Neuronal stem cell (in vitro differentiated cells): Measurements from ENCODE around the gene HAUS1. TPM values are rescaled to one million over a fixed set of nuclear protein-coding genes. Genes with fewer than 3 reads are reported as not detected.

Source experiments
- DNase-seq: peaks from one replicate; pipeline ENCODE4 v3.0.0-alpha.2; 2013; ENCODE audit warnings: low spot score
- H2AFZ ChIP-seq: one replicate; pipeline ENCODE4 v1.6.1; 2013; ENCODE audit warnings: mild to moderate bottlenecking, low read length, inconsistent platforms
- H2AK5ac ChIP-seq: 2 replicates; pipeline ENCODE4 v1.6.1; 2013; ENCODE audit warnings: low read depth, mild to moderate bottlenecking, inconsistent platforms, low read length, moderate library complexity, mixed read lengths
- H2BK120ac ChIP-seq: 2 replicates; pipeline ENCODE4 v1.6.1; 2013; ENCODE audit warnings: low read depth, mild to moderate bottlenecking, inconsistent platforms, low read length, moderate library complexity, mixed read lengths
- H2BK12ac ChIP-seq: one replicate; pipeline ENCODE4 v1.6.1; 2013; ENCODE audit warnings: low read length, inconsistent platforms
- H2BK15ac ChIP-seq: 2 replicates; pipeline ENCODE4 v1.6.1; 2013; ENCODE audit warnings: mild to moderate bottlenecking, low read length, inconsistent platforms, mixed read lengths
- H2BK5ac ChIP-seq: one replicate; pipeline ENCODE4 v1.6.1; 2013; ENCODE audit warnings: inconsistent platforms, mild to moderate bottlenecking, low read length, moderate library complexity
- H3K14ac ChIP-seq: one replicate; pipeline ENCODE4 v1.6.1; 2013; ENCODE audit warnings: low read length, inconsistent platforms
- H3K18ac ChIP-seq: 2 replicates; pipeline ENCODE4 v1.6.1; 2013; ENCODE audit warnings: low read length, inconsistent platforms
- H3K23ac ChIP-seq: 2 replicates; pipeline ENCODE4 v1.6.1; 2013; ENCODE audit warnings: low read depth, mild to moderate bottlenecking, mixed read lengths, low read length, inconsistent platforms; ENCODE audit not compliant: poor library complexity
- H3K27ac ChIP-seq: replicated peaks from 3 replicates; pipeline ENCODE4 v1.5.1; 2013; ENCODE audit warnings: low read length, inconsistent platforms
- H3K27me3 ChIP-seq, 3 experiments: 2 replicates each; pipeline ENCODE4 v1.6.1; 2013; ENCODE audit warnings: low read length in 3 of 3, mild to moderate bottlenecking in 2 of 3, inconsistent platforms in 1 of 3, low read depth in 1 of 3, mixed read lengths in 1 of 3, moderate library complexity in 1 of 3; ENCODE audit not compliant: control insufficient read depth in 3 of 3, insufficient read depth in 3 of 3
- H3K36me3 ChIP-seq, 2 donors: replicated peaks in 1 of 2; 2 replicates each; pipeline ENCODE4 v1.6.1; 2013; ENCODE audit warnings: low read length in 2 of 2; ENCODE audit not compliant: control insufficient read depth in 2 of 2, insufficient read depth in 2 of 2
- H3K4ac ChIP-seq: 2 replicates; pipeline ENCODE4 v1.6.1; 2013; ENCODE audit warnings: inconsistent platforms, mild to moderate bottlenecking, low read length, moderate library complexity
- H3K4me1 ChIP-seq, 2 donors: 1 replicate in 1 of 2; 2 replicates in 1 of 2; pipeline ENCODE4 v1.6.1; 2013; ENCODE audit warnings: low read length in 2 of 2, low read depth in 1 of 2; ENCODE audit not compliant: control insufficient read depth in 2 of 2, insufficient read depth in 1 of 2
- H3K4me2 ChIP-seq: one replicate; pipeline ENCODE4 v1.6.1; 2013; ENCODE audit warnings: mild to moderate bottlenecking, low read length, inconsistent platforms; ENCODE audit not compliant: insufficient read depth, poor library complexity, severe bottlenecking
- H3K4me3 ChIP-seq, 2 donors: 2 replicates each; pipeline ENCODE4 v1.5.1; 2013; ENCODE audit warnings: low read length in 2 of 2, mild to moderate bottlenecking in 2 of 2, inconsistent platforms in 1 of 2, moderate library complexity in 1 of 2
- H3K79me1 ChIP-seq: one replicate; pipeline ENCODE4 v1.6.1; 2013; ENCODE audit warnings: low read depth, mild to moderate bottlenecking, inconsistent platforms, low read length, moderate library complexity
- H3K9ac ChIP-seq: one replicate; pipeline ENCODE4 v1.6.1; 2013; ENCODE audit warnings: mild to moderate bottlenecking, low read depth, low read length, inconsistent platforms; ENCODE audit not compliant: poor library complexity
- H3K9me3 ChIP-seq, 2 donors: replicated peaks in 1 of 2; 2 replicates each; pipeline versions ENCODE3 to v1.6.1; 2013; ENCODE audit warnings: low read length in 2 of 2, mild to moderate bottlenecking in 2 of 2, inconsistent platforms in 1 of 2, low read depth in 1 of 2, mixed read lengths in 1 of 2, moderate library complexity in 1 of 2; ENCODE audit not compliant: control insufficient read depth in 2 of 2, insufficient read depth in 1 of 2
- H4K8ac ChIP-seq: one replicate; pipeline ENCODE4 v1.6.1; 2013; ENCODE audit warnings: low read depth, mild to moderate bottlenecking, inconsistent platforms, low read length, moderate library complexity
- H4K91ac ChIP-seq: one replicate; pipeline ENCODE4 v1.6.1; 2013; ENCODE audit warnings: low read length, low read depth, mild to moderate bottlenecking, inconsistent platforms; ENCODE audit not compliant: poor library complexity
- WGBS, 2 donors: extraction: QIAGEN DNeasy Blood & Tissue Kit; methylation state at CpG; one replicate each; pipeline ENCODE4 v1.1.7; 2013; ENCODE audit warnings: missing lambda C conversion rate in 2 of 2, mixed read lengths in 1 of 2; ENCODE audit not compliant: insufficient read length in 2 of 2, insufficient replicate concordance in 1 of 2; ENCODE audit errors: extremely low coverage in 2 of 2; 5-methylcytosine and 5-hydroxymethylcytosine counted together
- small RNA-seq: library from polyadenylated mRNA; stranded (forward); fragments of <200 nt; extraction: miRNeasy Mini kit (QIAGEN cat#:217004); gene quantifications from one replicate; pipeline ENCODE3, GENCODE V24; 2013; ENCODE audit not compliant: insufficient read depth

Gene HAUS1

GRCh38 chr18:46174342-46175041 is 70.3 kb downstream of the HAUS1 start:
- Histone ChIP-seq H3K36me3 (no peaks in the 10 kb centered on the region), H3K4ac (no peak overlapping the region), H4K91ac (no peak overlapping the region), H3K18ac (peak overlapping the region; percentile 44), H3K23ac (peak overlapping the region; percentile 91), H3K27ac (no peak overlapping the region), H4K8ac (peak overlapping the region; percentile 43), H3K79me1 (peaks cover 2% of the 10 kb centered on the region), H3K9me3 (no peaks in the 10 kb centered on the region), H2BK5ac (peak overlapping the region; percentile 39), H3K4me3 (peak overlapping the region; percentile 88 to 93), H2BK12ac (peak overlapping the region; percentile 41), H3K14ac (peak overlapping the region; percentile 38), H2BK120ac (no peak overlapping the region), H3K27me3 (no peaks in the 10 kb centered on the region), H3K4me1 (peaks cover 0 to 5% of the 10 kb centered on the region in 2 donors), H3K4me2 (peak overlapping the region; percentile 83), H2AK5ac (peak overlapping the region; percentile 70), H2AFZ (peak overlapping the region; percentile 100), H3K9ac (peak overlapping the region; percentile 89), H2BK15ac (no peak overlapping the region)
- DNase-seq: peak; percentile 26
- no CpG with 5 or more reads among the region's 67 CpGs for WGBS, 2 donors

GRCh38 chr18:46176001-46176400 is 71.8 kb downstream of the HAUS1 start:
- H2BK5ac ChIP-seq: no peak overlapping the region
- H2AK5ac ChIP-seq: no peak overlapping the region
- no peak overlapping the region for H2AFZ ChIP-seq
- no peak overlapping the region for H2BK12ac ChIP-seq
- no peaks in the 10 kb centered on the region for H3K27me3 ChIP-seq
- no peaks in the 10 kb centered on the region for H3K9me3 ChIP-seq
- no CpG with 5 or more reads among the region's 3 CpGs for WGBS, 2 donors
- no peak overlapping the region for H2BK120ac ChIP-seq
- no peak overlapping the region for H2BK15ac ChIP-seq
- H4K8ac ChIP-seq: no peak overlapping the region
- H3K4ac ChIP-seq: no peak overlapping the region
- no peak overlapping the region for H3K18ac ChIP-seq
- H3K9ac ChIP-seq: no peak overlapping the region
- no peaks in the 10 kb centered on the region for H3K36me3 ChIP-seq
- no peak overlapping the region for H3K4me2 ChIP-seq
- no peak overlapping the region for H4K91ac ChIP-seq
- H3K14ac ChIP-seq: no peak overlapping the region
- no peak overlapping the region for H3K23ac ChIP-seq
- H3K27ac ChIP-seq: no peak overlapping the region
- peaks cover 2% of the 10 kb centered on the region for H3K79me1 ChIP-seq
- peaks cover 0 to 2% of the 10 kb centered on the region in 2 donors for H3K4me1 ChIP-seq
- DNase-seq: no peak
- no peak overlapping the region for H3K4me3 ChIP-seq

Small RNA genes within 50 kb of the gene (small RNA-seq; reads per million reads assigned to genes)
- not detected for gene RNU6-1278P
- not detected for gene RNY4P37
